SK-N-DZ (cell line): Measurements from ENCODE around the gene LDHAL6A.
A peak's percentile ranks its signal among the peaks of the same experiment; 100 is the strongest.

ENCODE experiments used
- DNase-seq: peaks from one replicate; pipeline ENCODE4 v3.0.0-alpha.2; 2015; ENCODE audit warnings: low spot score

LDHAL6A gene

DNA sequence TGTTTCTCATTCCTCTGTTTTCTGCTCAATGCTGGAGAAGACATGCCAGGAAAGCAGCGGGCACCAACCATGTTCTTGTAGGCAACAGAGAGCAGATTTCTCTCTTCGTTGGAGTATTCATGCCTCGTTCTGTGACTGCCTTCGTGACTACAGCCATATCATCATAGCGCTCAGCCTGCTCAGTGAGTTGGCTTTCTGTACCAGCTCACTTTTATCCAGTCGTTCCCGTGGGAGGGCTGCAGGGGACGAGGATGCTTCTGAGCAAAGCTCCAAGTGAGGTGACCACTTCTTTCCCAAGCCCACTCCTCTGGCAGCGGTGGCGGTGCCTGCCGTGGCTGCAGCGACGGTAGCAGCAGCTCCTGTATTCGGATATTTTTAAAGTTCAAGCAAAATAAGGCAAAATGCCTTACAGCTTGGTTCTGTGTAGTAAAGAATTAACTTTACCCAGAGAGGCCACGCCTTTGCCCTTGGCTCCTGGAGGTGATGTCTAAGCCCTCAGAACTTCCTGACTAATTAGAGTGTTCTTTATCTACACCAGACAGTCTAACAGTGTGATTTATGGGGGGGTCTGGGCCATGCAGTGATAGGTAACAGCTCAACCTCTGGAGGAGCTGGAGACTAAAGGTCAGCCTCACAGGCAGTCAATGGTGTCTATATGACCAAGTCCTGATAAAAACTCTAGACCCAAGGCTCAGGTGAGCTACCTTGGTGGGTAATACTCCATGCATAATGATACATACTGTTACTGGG is 35.3 kb downstream of the LDHAL6A start:
- DNase-seq: no peak

DNA sequence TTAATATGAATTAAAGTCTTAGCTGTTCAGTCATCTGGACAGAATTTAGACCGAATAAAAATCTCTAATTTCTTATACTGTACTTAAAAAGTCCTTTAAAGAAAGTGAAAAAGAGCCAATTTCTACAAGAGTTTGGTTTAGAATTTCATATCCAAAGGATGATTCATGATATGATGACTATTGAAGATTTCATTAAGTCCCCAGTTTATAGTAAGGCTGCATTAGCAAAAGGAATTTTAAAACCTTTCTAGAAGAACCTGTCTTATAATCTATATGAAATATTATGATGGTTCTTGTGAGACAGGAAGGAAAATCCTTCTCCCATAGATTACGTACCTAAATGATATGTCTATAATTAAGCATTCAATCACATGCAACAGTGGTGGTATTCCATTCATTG is 36.3 kb downstream of the LDHAL6A start:
- no peak for DNase-seq

DNA sequence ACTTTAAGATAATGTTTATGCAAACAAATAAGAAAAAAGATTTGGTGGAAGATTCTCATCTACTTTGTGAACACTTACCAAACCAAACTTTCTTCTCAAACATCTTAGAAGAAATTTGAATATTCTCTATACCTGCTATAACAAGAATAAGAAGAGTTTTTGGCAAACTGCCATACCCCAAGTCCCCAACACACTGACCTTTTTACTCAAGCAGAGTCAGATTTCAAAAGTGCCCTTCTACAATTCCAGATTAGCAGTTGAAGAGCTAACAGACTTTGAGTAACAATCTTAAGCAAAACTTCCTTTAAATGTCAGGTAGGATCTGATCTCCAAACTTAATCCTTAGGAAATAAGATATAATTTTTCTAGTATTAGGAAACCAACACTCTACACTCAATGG is 37.2 kb downstream of the LDHAL6A start:
- no peak for DNase-seq

DNA sequence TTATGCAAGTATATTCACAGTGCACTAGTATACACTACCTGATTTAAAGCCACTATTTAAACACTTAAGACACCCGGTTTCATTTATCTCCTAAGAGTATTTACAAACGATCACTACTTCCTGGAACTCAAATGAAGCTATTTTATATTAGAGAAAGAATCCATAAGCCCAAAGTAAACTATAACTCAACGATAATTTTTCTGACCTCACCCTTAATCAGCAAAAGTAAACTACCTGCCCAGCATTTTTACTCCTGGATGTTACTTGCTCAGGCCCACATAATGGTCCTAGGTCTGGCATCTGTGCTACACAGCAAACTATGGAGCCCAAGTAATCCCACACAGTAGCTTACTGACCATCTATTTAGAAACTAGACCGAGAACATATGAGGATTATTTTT is 37.7 kb downstream of the LDHAL6A start:
- DNase-seq: no peak

DNA sequence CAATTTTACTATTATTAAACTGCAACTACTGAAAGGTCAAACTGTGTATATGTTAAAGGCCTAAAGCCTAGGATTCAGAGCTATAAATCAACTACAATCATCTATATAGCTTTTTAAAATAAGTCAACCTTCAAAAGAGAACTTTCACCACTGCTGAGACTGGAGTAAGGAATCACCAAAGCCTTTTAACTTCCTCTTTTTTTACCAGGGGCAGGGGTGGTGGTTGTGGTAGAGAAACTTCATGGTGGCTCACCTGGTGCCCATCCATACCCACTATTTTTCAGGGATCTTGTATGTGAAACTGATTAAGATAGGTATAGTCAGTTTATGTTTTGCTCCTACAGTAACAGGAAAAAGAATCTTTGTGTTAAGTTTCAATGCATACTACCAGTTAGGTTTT is 39.6 kb downstream of the LDHAL6A start:
- no peak for DNase-seq

DNA sequence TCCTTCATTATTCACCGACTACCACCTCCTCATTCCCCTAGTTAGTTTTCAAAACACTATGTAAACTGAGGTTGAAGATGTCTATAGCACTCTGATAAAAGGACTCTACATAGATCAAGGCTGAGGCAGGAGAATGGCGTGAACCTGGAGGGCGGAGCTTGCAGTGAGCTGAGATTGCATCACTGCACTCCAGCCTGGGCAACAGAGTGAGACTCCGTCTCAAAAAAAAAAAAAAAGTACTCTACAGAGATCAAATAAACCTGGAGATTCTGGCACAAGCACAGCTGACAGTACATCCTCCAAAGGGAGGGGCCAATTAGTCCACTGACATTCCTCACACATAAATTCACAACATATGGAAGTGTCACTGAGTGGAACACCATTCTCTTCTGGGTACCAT is 40.0 kb downstream of the LDHAL6A start:
- no peak for DNase-seq

DNA sequence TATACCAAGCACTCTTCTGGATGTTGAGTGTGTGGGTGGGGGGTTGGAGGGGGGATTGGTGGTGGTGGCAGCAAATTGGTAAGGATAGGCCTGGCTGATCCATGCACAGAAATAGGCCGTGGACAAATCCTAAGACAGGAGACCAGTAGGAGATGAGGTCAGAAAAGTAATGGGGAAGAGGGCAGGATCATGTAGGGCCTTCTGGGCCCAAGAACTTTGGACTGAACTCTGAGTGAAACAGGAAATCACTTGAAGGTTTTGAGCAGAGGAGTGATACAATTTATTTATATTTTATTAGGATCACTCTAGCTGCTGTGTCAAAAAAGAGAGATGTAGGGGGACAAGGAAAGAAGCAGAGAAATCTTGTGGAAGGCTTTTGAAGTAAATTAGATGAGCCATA is 42.4 kb downstream of the LDHAL6A start:
- no peak for DNase-seq

DNA sequence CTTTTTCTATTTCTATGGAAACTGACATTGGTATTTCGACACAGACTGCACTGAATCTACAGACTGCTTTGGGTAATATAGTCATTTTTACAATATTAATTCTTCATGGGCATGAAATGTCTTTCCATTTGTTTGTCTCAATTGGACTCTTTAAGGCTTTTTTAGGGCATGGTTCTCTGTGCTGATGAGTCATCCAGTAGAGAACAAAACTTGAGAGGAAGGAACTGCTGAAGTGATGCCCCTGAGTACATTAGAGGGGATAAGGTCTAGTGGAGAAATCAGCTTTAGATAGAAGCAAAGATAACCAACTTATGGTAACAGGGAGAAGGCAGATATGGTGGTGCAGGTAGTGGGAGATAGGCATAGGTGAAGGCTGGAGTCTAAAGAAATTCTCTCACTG is 46.0 kb downstream of the LDHAL6A start:
- no peak for DNase-seq

DNA sequence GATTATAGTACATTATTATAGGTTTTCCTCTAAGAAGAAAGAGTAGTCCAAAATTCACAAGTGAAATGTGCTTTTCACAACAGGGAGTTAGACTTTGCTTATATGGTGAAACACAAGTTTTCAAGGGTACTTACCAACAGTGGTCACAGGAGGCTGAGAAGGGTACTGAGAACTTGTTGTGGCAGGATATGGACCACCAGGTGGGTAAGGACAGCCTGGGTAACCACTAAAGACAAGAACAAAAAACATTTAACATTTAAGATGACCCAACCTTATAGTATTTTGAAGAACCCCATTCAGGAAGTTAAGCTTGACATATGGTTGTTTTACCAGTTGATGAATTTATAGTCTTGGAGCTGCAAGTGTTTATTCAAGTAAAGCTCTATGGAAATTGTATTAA is 46.7 kb downstream of the LDHAL6A start:
- DNase-seq: no peak

DNA sequence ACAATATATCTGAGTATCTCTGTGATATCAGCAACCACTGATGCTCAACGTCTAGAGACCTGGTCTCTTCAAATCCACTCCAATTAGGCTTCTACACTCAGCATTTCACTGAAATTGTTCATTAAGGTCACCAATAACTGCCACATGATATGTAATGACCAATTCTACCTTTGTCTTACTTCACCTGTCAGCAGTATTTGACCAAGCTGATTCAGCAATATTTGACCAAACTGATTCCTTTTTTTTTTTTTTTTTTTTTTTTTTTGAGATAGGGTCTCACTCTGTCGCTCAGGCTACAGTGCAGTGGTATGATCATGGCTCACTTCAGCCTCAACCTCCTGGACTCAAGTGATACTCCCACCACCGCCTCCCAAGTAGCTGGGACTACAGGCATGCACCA is 65.5 kb downstream of the LDHAL6A start:
- no peak for DNase-seq

DNA sequence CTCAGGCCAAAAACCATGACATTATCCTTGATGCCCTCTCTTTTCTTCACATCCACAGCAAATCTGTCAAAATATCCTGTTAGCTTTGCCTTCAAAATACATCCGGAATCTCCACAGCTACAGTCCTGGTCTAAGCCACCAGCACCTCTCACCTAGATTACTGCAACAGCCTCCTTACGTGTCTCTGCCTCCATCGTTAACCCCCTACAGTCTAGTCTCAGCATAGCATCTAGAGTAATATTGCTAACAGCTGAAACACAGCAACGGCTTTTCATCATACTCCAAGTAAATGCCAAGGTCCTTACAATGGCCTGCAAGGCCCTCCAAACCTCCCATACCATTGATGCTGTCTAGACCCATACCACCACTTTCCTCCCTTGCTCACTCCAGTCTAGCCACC is 66.7 kb downstream of the LDHAL6A start:
- DNase-seq: peak; percentile 9

DNA sequence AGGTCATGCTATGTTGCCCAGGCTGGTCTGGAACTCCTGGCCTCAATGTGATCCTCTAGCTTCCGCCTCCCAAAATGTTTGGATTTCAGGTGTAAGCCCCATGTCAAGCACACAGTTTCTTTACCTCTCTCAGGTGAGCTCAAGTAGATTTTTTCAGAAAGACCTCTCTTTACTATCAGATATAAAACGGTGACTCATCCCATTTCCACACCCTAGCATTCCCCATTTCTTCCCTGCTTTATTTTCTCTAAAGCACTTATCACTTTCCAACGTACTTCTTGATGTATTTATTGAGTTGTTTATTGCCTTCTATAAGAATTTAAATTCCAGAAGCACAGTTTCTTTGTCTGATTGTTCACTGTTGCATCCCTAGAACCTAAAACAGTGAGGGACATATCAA is 67.4 kb downstream of the LDHAL6A start:
- DNase-seq: no peak

DNA sequence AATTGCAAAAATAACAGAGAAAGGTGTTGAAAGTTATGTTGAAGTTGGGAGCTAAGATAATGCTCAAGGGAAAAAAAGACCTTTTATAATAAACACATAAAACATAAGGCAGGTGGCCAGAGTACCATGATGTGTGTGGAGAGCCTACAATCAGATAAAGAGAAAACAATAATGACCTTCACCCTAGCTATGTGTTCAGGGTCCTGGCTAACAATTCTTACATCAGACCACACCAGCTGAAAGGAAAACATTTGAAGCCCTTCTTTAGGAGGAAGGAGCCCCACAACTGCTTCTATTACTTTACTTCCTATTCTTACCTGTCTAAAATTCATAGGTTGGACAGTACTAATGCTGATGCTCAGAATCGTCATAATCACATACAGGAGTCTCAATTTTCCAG is 68.6 kb downstream of the LDHAL6A start:
- no peak for DNase-seq

DNA sequence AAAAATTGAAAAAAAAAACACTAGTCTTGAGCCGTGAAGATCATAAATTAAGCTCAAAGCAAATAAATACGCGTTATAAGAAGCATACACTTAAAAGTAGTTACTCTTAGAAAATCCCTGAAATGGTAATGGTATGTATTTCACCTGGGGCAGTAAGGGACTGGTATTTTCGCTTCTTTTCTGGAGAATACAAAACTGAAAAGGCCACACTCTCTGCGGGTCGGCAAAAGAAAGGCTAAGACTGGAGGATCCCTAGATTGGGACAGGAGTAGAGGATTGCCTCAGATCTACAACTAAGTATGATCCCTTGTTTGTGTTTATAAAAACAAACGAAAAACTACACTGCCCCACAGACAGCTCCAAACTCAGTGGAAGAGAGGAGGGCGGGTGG is 70.5 kb downstream of the LDHAL6A start:
- no peak for DNase-seq

DNA sequence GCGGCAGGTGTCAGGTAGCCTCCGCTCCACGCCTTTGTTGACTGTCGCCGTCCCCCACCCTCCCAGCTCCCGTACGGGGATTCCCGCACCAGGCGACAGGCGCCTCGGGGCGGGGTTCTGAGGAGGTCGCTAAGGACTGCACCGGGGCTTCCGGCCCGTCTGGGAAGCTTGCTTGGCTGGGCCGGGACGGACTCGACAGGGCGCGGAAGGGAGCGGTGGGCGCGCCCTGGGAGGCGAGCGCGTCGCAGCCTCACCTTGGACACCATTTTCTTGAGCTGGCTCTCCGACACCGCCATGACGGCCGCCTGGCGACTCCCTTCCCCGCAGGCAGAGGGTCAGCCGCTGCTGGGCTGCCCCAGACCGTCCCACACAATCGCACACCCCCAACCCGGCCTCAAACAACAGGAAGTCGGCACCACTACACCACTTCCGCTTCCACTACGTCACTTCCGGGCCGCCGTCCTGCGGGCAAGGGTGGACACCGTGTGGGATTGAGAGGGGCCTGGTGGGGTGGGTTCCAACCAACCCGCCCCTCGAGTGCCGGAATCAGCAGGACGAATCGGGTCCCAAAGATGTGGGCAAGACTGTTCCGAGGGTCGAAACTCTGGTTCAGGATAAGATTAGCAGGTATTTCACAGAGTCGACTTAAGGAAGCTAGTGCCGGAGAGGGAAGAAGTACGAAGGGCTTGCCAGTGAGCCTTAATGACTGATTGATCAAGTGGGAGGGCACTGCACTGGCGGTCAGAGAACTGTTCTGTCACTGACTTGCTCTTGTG is 71.1 kb downstream of the LDHAL6A start, which contains the start of gene TSG101:
Gene TSG101 (minus strand): TSS at position 422 of the 776 bp plus-strand sequence. CDS start 126 bp downstream, at position 296.
- peak; percentile 96 for DNase-seq

DNA sequence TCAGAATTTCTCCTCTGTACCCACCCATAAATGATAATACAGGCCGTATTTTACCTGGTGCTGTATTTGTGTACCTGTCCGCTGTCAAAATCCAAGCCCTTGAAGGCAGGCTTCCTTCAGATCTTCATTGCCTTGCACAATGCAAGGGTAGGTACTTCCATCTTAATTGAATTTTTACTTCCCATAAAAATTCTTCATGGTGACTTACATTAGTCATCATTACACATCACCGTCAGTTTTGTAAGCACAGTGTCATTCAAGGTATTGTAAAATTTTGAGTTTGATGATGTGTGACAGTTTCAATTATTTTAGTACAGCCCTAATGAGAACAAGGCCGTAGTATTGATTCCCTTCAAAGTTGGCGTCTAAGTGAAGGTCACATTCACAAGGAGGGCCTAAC is 71.9 kb downstream of the LDHAL6A start:
- DNase-seq: peak; percentile 12
